Measurements from ENCODE around the gene SENP6. TPM values are rescaled to one million over a fixed set of nuclear protein-coding genes. Genes with fewer than 3 reads are reported as not detected.

Gene SENP6
- total and polyA plus RNA-seq, 9 of the 15 experiments (the other 6 are each of a cell fraction or from before 2014, with no cell fraction given): 11.1 to 79.4 (median 46.8) TPM

GRCh38 chr6:75719133-75719532 is 117.5 kb downstream of the SENP6 start:
- no peak overlapping the region for H3K4me2 ChIP-seq (ENCODE audit: insufficient read depth, low read length)
- DNase-seq (ENCODE audit: extremely low read depth in 1 of 4, low spot score in 3 of 4) (no peak), FAIRE-seq (no peak), ATAC-seq (no peak; the same call in 2 of the 3 replicates)
- H3K4me3 ChIP-seq: no peak overlapping the region
- H4K20me1 ChIP-seq (replicated peaks; ENCODE audit: control insufficient read depth, insufficient read depth, low read length): no peaks in the 10 kb centered on the region
- WGBS (ENCODE audit: insufficient coverage, low coverage, missing lambda C conversion rate): 48% methylated on average over 3 of the region's 3 CpGs
- POLR2A ChIA-PET: interaction anchor here (0.7 kb wide), 1 partner anchor 9 kb away, joined by 3 read pairs; no protein-coding TSS in a partner anchor
- TF ChIP-seq NCOA2 (IDR thresholded peaks at IDR 0.05; ENCODE audit: partially characterized antibody in 2 of 2) (no peak), ZNF507 (tag; conservative IDR thresholded peaks at IDR 0.05) (no peak), MYBL2 (IDR thresholded peaks at IDR 0.05; ENCODE audit: low read depth) (no peak), MYBL2 (CRISPR knock-in tag; IDR thresholded peaks at IDR 0.05; ENCODE audit: borderline replicate concordance) (no peak), BRCA1 (IDR thresholded peaks at IDR 0.05) (no peak), BRCA1 (CRISPR knock-in tag; IDR thresholded peaks at IDR 0.05) (no peak), TSHZ1 (CRISPR knock-in tag; IDR thresholded peaks at IDR 0.05) (no peak), NR2C1 (IDR thresholded peaks at IDR 0.05) (no peak), NR2C1 (tag; IDR thresholded peaks at IDR 0.05) (no peak), SAFB2 (IDR thresholded peaks at IDR 0.05; ENCODE audit: borderline replicate concordance, low read depth, low read length, severe bottlenecking) (no peak), KAT7 (CRISPR knock-in tag; IDR thresholded peaks at IDR 0.05; ENCODE audit: borderline replicate concordance) (no peak), CBX8 (IDR thresholded peaks at IDR 0.05; ENCODE audit: borderline replicate concordance, extremely low read depth, low read depth, low read length, poor library complexity, severe bottlenecking) (no peak), PML (IDR thresholded peaks at IDR 0.05; ENCODE audit: low read length) (no peak), HMBOX1 (IDR thresholded peaks at IDR 0.05) (no peak), ZNF197 (CRISPR knock-in tag; IDR thresholded peaks at IDR 0.05; ENCODE audit: low read depth) (no peak), KDM4B (IDR thresholded peaks at IDR 0.05; ENCODE audit: borderline replicate concordance in 2 of 2, low read depth in 1 of 2) (no peak), PKNOX1 (IDR thresholded peaks at IDR 0.05) (no peak)
- H3K27ac ChIP-seq (ENCODE audit: extremely low read depth, low read depth, low read length): no peak overlapping the region
- intact Hi-C loops (cut with micrococcal nuclease): no loop called here
- H3K9me1 ChIP-seq (ENCODE audit: control insufficient read depth, insufficient read depth, low read length): no peaks in the 10 kb centered on the region
- no TSS peak for BruUV-seq (replicated peaks)
- H2AFZ ChIP-seq (ENCODE audit: low read depth, low read length): no peak overlapping the region
- H3K9me3 ChIP-seq (replicated peaks; ENCODE audit: control insufficient read depth, insufficient read depth, low read depth, low read length): no peaks in the 10 kb centered on the region
- CTCF ChIA-PET (ENCODE audit: low intra/inter-chr PET ratio): no interaction called here
- H3K9ac ChIP-seq (ENCODE audit: insufficient read depth in 1 of 2, low read depth in 2 of 2, low read length in 2 of 2): no peak overlapping the region
- no peaks in the 10 kb centered on the region for H3K27me3 ChIP-seq (ENCODE audit: control insufficient read depth in 2 of 2, insufficient read depth in 2 of 2, low read length in 2 of 2)
- H3K36me3 ChIP-seq (ENCODE audit: control insufficient read depth, insufficient read depth, low read length): peaks cover 24% of the 10 kb centered on the region; the same call in 2 of the 3 replicates
- in situ Hi-C loops (cut with MboI): no loop called here
- H3K4me1 ChIP-seq (replicated peaks in 1 of 2; ENCODE audit: control insufficient read depth in 2 of 2, insufficient read depth in 2 of 2, low read length in 2 of 2): no peaks in the 10 kb centered on the region
- H3K79me2 ChIP-seq (ENCODE audit: control insufficient read depth, insufficient read depth, low read length): no peaks in the 10 kb centered on the region

Data from K562 (cell line).